Measurements from ENCODE around the gene CIRBP.
"Not testable (repeated sequence)": the region's sequence is repeated elsewhere in the genome, so short reads cannot be mapped to it uniquely, and the experiment has no call there.

CIRBP gene

GRCh38 chr19:1315470-1316166 lies 46.5 kb downstream of the CIRBP start:
- peak; percentile 33 for DNase-seq

- DNase-seq = no peak
Measured at GRCh38 chr19:1316466-1316865, 47.3 kb downstream of the CIRBP start.

- no peak for DNase-seq
Measured at GRCh38 chr19:1317274-1318003, 48.3 kb downstream of the CIRBP start.

DNA sequence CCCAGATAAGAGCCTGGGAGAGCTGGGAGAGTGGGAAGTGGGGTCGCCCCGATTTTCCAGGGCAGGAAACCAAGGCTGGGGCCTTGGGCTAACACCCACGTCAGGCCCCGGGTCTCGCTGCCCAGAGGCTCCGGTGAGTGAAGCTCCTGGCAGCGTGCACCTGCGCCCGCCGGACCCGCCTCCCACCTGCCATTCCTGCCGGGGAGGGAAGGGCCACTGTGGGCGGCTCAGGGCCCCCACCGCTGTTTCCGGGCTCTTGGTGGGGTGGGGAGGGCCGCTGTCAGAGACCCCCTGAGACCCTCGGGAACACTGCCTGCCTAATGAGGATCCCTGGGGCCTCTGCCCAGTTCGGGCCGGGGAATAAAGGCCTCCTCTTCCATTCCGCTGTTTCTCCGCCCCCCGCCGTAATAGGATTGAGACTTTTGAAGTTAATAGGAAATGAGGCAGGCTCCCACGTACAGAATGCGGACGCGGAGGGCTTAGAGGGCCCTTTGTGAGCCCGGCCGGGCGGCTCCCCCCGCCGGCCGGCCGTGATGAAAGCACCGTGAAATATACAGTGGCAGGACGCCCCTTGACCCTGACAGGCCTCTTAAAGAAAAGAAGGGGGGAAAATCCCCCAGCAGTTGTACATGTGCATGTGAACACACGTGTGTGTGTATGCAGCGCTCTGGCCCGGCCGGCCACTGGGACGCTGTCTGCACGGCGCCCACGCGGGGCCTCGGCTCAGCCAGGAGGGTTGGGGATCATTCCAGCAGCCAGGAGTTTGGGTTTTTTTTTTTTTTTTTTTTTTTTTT lies 49.7 kb downstream of the CIRBP start:
- no peak for DNase-seq

DNA sequence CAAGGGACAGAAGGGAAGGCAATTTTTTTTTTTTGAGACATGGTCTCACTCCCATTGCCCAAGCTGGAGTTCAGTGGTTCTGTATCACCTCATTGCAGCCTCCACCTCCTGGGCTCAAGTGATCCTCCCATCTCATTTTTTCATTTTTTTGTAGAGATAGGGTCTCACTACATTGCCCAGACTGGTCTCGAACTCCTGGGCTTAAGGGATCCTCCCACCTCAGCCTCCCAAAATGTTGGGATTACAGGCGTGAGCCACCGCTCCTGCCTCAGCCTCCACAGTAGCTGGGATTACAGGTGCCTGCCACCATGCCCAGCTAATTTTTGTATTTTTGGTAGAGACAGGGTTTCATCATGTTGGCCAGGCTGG lies 51.1 kb downstream of the CIRBP start:
- DNase-seq = not testable (repeated sequence)

- no peak for DNase-seq
Measured at GRCh38 chr19:1321539-1321938, 52.4 kb downstream of the CIRBP start.

- no peak for DNase-seq
Measured at GRCh38 chr19:1322198-1322981, 53.3 kb downstream of the CIRBP start.

GRCh38 chr19:1324249-1324805 lies 55.2 kb downstream of the CIRBP start:
- DNase-seq = no peak
